Bronchial epithelial cell (primary cell): ENCODE data around the gene GRM1. TPM values are rescaled to one million over a fixed set of nuclear protein-coding genes. Genes with fewer than 3 reads are reported as not detected.

Experiments
- DNase-seq: peaks from one replicate; pipeline ENCODE4 v3.0.0-alpha.2; 2010; ENCODE audit warnings: low read depth
- FAIRE-seq: peaks from 2 replicates; lab custom pipeline; 2011; peaks lifted over from hg19 to GRCh38; lab: Jason Lieb, UNC
- H3K27me3 ChIP-seq: 2 replicates; pipeline ENCODE4 v1.5.1; 2011; ENCODE audit warnings: low read length; ENCODE audit not compliant: control insufficient read depth, insufficient read depth
- H3K36me3 ChIP-seq: 2 replicates; pipeline ENCODE4 v1.5.1; 2011; ENCODE audit warnings: low read length; ENCODE audit not compliant: control insufficient read depth, insufficient read depth
- H3K4me3 ChIP-seq: 2 replicates; pipeline ENCODE4 v1.5.1; 2011; ENCODE audit warnings: mild to moderate bottlenecking, low read depth, low read length, control low read depth
- CTCF ChIP-seq: IDR thresholded peaks from 2 replicates; pipeline ENCODE4 v1.5.1; 2011; ENCODE audit warnings: mild to moderate bottlenecking, moderate library complexity, low read length, control low read depth, inconsistent platforms; ENCODE audit not compliant: insufficient read depth, severe bottlenecking
- total RNA-seq: library from RNA; depleted of rRNA; stranded (reverse); fragments of >200 nt; gene quantifications from 2 replicates; pipeline ENCODE4 v1.2.1, GENCODE V29; 2014

Gene GRM1
- total RNA-seq, 1 donor from 2014 or later, result not detected

GRCh38 chr6:146027586-146028251 lies 1.1 kb upstream of the GRM1 start:
- peaks cover 19% of the 10 kb centered on the region for H3K27me3 ChIP-seq
- no peak for TF ChIP-seq CTCF
- no peaks in the 10 kb centered on the region for H3K36me3 ChIP-seq
- FAIRE-seq (no peak), DNase-seq (no peak)
- H3K4me3 ChIP-seq, result no peak overlapping the region

GRCh38 chr6:146028252-146028795 lies 538 bp upstream of the GRM1 start:
- Histone ChIP-seq H3K4me3 (no peak overlapping the region), H3K36me3 (no peaks in the 10 kb centered on the region), H3K27me3 (peaks cover 19% of the 10 kb centered on the region)
- peak; percentile 32 for DNase-seq
- TF ChIP-seq CTCF, result no peak
- FAIRE-seq, result no peak

GRCh38 chr6:146029573-146030184 lies 817 bp downstream of the GRM1 start:
- FAIRE-seq, result no peak
- Histone ChIP-seq H3K27me3 (peaks cover 21% of the 10 kb centered on the region), H3K4me3 (no peak overlapping the region), H3K36me3 (no peaks in the 10 kb centered on the region)
- no peak for TF ChIP-seq CTCF
- no peak for DNase-seq

GRCh38 chr6:146032387-146032786 lies 3.5 kb downstream of the GRM1 start:
- no peaks in the 10 kb centered on the region for H3K36me3 ChIP-seq
- peaks cover 21% of the 10 kb centered on the region for H3K27me3 ChIP-seq
- H3K4me3 ChIP-seq, result no peak overlapping the region
- no peak for DNase-seq
- no peak for FAIRE-seq
- no peak for TF ChIP-seq CTCF

- TF ChIP-seq CTCF, result no peak
- H3K4me3 ChIP-seq, result no peak overlapping the region
- FAIRE-seq (no peak), DNase-seq (no peak)
- no peaks in the 10 kb centered on the region for H3K27me3 ChIP-seq
- no peaks in the 10 kb centered on the region for H3K36me3 ChIP-seq
These were observed 11.5 kb downstream of the GRM1 start for GRCh38 chr6:146040360-146040759.
